ENCODE data around the gene CCDC43. TPM values are rescaled to one million over a fixed set of nuclear protein-coding genes. Genes with fewer than 3 reads are reported as not detected.
"Not testable (repeated sequence)": the region's sequence is repeated elsewhere in the genome, so short reads cannot be mapped to it uniquely, and the experiment has no call there.

The CCDC43 gene
- total and polyA plus RNA-seq, 9 donors = 25.6 to 36.3 (median 31.0) TPM

GRCh38 chr17:44652727-44653126 lies 36.8 kb downstream of the CCDC43 start:
- H3K9me3 ChIP-seq (replicated peaks; ENCODE audit: control insufficient read depth, low read depth, low read length) = no peaks in the 10 kb centered on the region
- no peaks in the 10 kb centered on the region for H3K36me3 ChIP-seq (ENCODE audit: control insufficient read depth, insufficient read depth, low read length)
- H3K27me3 ChIP-seq (ENCODE audit: control insufficient read depth, insufficient read depth, low read length) = peaks cover 49% of the 10 kb centered on the region
- no peak overlapping the region for H3K27ac ChIP-seq (ENCODE audit: low read length)
- H3K4me3 ChIP-seq (ENCODE audit: low read length) = no peak overlapping the region
- peaks cover 9% of the 10 kb centered on the region for H3K4me1 ChIP-seq (ENCODE audit: control insufficient read depth, insufficient read depth, low read length)
- DNase-seq = no peak
- 89% methylated on average over 3 of the region's 8 CpGs for WGBS (ENCODE audit: insufficient coverage)

- Histone ChIP-seq H3K27me3 (ENCODE audit: control insufficient read depth, insufficient read depth, low read length) (peaks cover 34% of the 10 kb centered on the region), H3K4me1 (ENCODE audit: control insufficient read depth, insufficient read depth, low read length) (peaks cover 4% of the 10 kb centered on the region), H3K4me3 (ENCODE audit: low read length) (no peak overlapping the region), H3K9me3 (replicated peaks; ENCODE audit: control insufficient read depth, low read depth, low read length) (no peaks in the 10 kb centered on the region), H3K36me3 (ENCODE audit: control insufficient read depth, insufficient read depth, low read length) (no peaks in the 10 kb centered on the region), H3K27ac (ENCODE audit: low read length) (no peak overlapping the region)
- DNase-seq = no peak
- WGBS (ENCODE audit: insufficient coverage) = no CpG with 5 or more reads among the region's 5 CpGs
Measured at GRCh38 chr17:44651228-44651627, 38.3 kb downstream of the CCDC43 start.

- Histone ChIP-seq H3K9me3 (replicated peaks; ENCODE audit: control insufficient read depth, low read depth, low read length) (no peaks in the 10 kb centered on the region), H3K27me3 (ENCODE audit: control insufficient read depth, insufficient read depth, low read length) (peaks cover 13% of the 10 kb centered on the region), H3K27ac (ENCODE audit: low read length) (no peak overlapping the region), H3K4me3 (ENCODE audit: low read length) (no peak overlapping the region), H3K4me1 (ENCODE audit: control insufficient read depth, insufficient read depth, low read length) (no peaks in the 10 kb centered on the region), H3K36me3 (ENCODE audit: control insufficient read depth, insufficient read depth, low read length) (no peaks in the 10 kb centered on the region)
- no CpG with 5 or more reads among the region's 2 CpGs for WGBS (ENCODE audit: insufficient coverage)
- no peak for DNase-seq
Measured at GRCh38 chr17:44648963-44649362, 40.6 kb downstream of the CCDC43 start.

- H3K27ac ChIP-seq (ENCODE audit: low read length) = no peak overlapping the region
- H3K9me3 ChIP-seq (replicated peaks; ENCODE audit: control insufficient read depth, low read depth, low read length) = no peaks in the 10 kb centered on the region
- no peak overlapping the region for H3K4me3 ChIP-seq (ENCODE audit: low read length)
- no peak for DNase-seq
- H3K27me3 ChIP-seq (ENCODE audit: control insufficient read depth, insufficient read depth, low read length) = peaks cover 9% of the 10 kb centered on the region
- no peaks in the 10 kb centered on the region for H3K36me3 ChIP-seq (ENCODE audit: control insufficient read depth, insufficient read depth, low read length)
- peaks cover 5% of the 10 kb centered on the region for H3K4me1 ChIP-seq (ENCODE audit: control insufficient read depth, insufficient read depth, low read length)
Measured at GRCh38 chr17:44647736-44648135, 41.8 kb downstream of the CCDC43 start.

GRCh38 chr17:44646280-44646679 lies 43.3 kb downstream of the CCDC43 start:
- Histone ChIP-seq H3K27ac (ENCODE audit: low read length) (no peak overlapping the region), H3K4me1 (ENCODE audit: control insufficient read depth, insufficient read depth, low read length) (peaks cover 11% of the 10 kb centered on the region), H3K27me3 (ENCODE audit: control insufficient read depth, insufficient read depth, low read length) (peaks cover 9% of the 10 kb centered on the region), H3K4me3 (ENCODE audit: low read length) (no peak overlapping the region), H3K9me3 (replicated peaks; ENCODE audit: control insufficient read depth, low read depth, low read length) (no peaks in the 10 kb centered on the region), H3K36me3 (ENCODE audit: control insufficient read depth, insufficient read depth, low read length) (no peaks in the 10 kb centered on the region)
- DNase-seq = no peak
- no CpG with 5 or more reads among the region's 4 CpGs for WGBS (ENCODE audit: insufficient coverage)

- no peak overlapping the region for H3K4me3 ChIP-seq (ENCODE audit: low read length)
- H3K27ac ChIP-seq (ENCODE audit: low read length) = no peak overlapping the region
- H3K4me1 ChIP-seq (ENCODE audit: control insufficient read depth, insufficient read depth, low read length) = peaks cover 11% of the 10 kb centered on the region
- H3K9me3 ChIP-seq (replicated peaks; ENCODE audit: control insufficient read depth, low read depth, low read length) = no peaks in the 10 kb centered on the region
- H3K36me3 ChIP-seq (ENCODE audit: control insufficient read depth, insufficient read depth, low read length) = no peaks in the 10 kb centered on the region
- WGBS (ENCODE audit: insufficient coverage) = 85% methylated on average over 12 of the region's 12 CpGs
- no peak for DNase-seq
- peaks cover 7% of the 10 kb centered on the region for H3K27me3 ChIP-seq (ENCODE audit: control insufficient read depth, insufficient read depth, low read length)
Measured at GRCh38 chr17:44645341-44645740, 44.2 kb downstream of the CCDC43 start.

- DNase-seq = peak; percentile 99
- H3K9me3 ChIP-seq (replicated peaks; ENCODE audit: control insufficient read depth, low read depth, low read length) = no peaks in the 10 kb centered on the region
Measured at GRCh38 chr17:44642834-44643233, 46.7 kb downstream of the CCDC43 start.

GRCh38 chr17:44637066-44637465 lies 52.5 kb downstream of the CCDC43 start:
- Histone ChIP-seq H3K4me3 (ENCODE audit: low read length) (no peak overlapping the region), H3K27me3 (ENCODE audit: control insufficient read depth, insufficient read depth, low read length) (no peaks in the 10 kb centered on the region), H3K9me3 (replicated peaks; ENCODE audit: control insufficient read depth, low read depth, low read length) (no peaks in the 10 kb centered on the region), H3K36me3 (ENCODE audit: control insufficient read depth, insufficient read depth, low read length) (no peaks in the 10 kb centered on the region), H3K27ac (ENCODE audit: low read length) (no peak overlapping the region), H3K4me1 (ENCODE audit: control insufficient read depth, insufficient read depth, low read length) (peaks cover under 1% of the 10 kb centered on the region)
- no peak for DNase-seq
- no CpG with 5 or more reads among the region's 1 CpG for WGBS (ENCODE audit: insufficient coverage)

More at GRCh38 chr17:44642834-44643233, 46.7 kb downstream of the CCDC43 start:
- Histone ChIP-seq H3K4me3 (ENCODE audit: low read length) (no peak overlapping the region), H3K27me3 (ENCODE audit: control insufficient read depth, insufficient read depth, low read length) (no peaks in the 10 kb centered on the region), H3K4me1 (ENCODE audit: control insufficient read depth, insufficient read depth, low read length) (peaks cover 11% of the 10 kb centered on the region), H3K27ac (ENCODE audit: low read length) (peak overlapping the region; percentile 83), H3K36me3 (ENCODE audit: control insufficient read depth, insufficient read depth, low read length) (no peaks in the 10 kb centered on the region)
- WGBS (ENCODE audit: insufficient coverage) = 23% methylated on average over 5 of the region's 7 CpGs

- no peak overlapping the region for H3K27ac ChIP-seq (ENCODE audit: low read length)
- H3K4me3 ChIP-seq (ENCODE audit: low read length) = no peak overlapping the region
- no peaks in the 10 kb centered on the region for H3K4me1 ChIP-seq (ENCODE audit: control insufficient read depth, insufficient read depth, low read length)
- peak; percentile 64 for DNase-seq
- H3K27me3 ChIP-seq (ENCODE audit: control insufficient read depth, insufficient read depth, low read length) = no peaks in the 10 kb centered on the region
- no peaks in the 10 kb centered on the region for H3K9me3 ChIP-seq (replicated peaks; ENCODE audit: control insufficient read depth, low read depth, low read length)
- no peaks in the 10 kb centered on the region for H3K36me3 ChIP-seq (ENCODE audit: control insufficient read depth, insufficient read depth, low read length)
- WGBS (ENCODE audit: insufficient coverage) = no CpG with 5 or more reads among the region's 1 CpG
Measured at GRCh38 chr17:44636562-44636961, 53.0 kb downstream of the CCDC43 start.

- H3K27ac ChIP-seq (ENCODE audit: low read length); H3K27me3 ChIP-seq (ENCODE audit: control insufficient read depth, insufficient read depth, low read length); H3K9me3 ChIP-seq (replicated peaks; ENCODE audit: control insufficient read depth, low read depth, low read length); H3K4me3 ChIP-seq (ENCODE audit: low read length); H3K36me3 ChIP-seq (ENCODE audit: control insufficient read depth, insufficient read depth, low read length); DNase-seq; H3K4me1 ChIP-seq (ENCODE audit: control insufficient read depth, insufficient read depth, low read length): not testable (repeated sequence)
- WGBS (ENCODE audit: insufficient coverage) = no CpG with 5 or more reads among the region's 4 CpGs
Measured at GRCh38 chr17:44634401-44634800, 55.2 kb downstream of the CCDC43 start.

GRCh38 chr17:44633998-44634397 lies 55.6 kb downstream of the CCDC43 start:
- no peaks in the 10 kb centered on the region for H3K9me3 ChIP-seq (replicated peaks; ENCODE audit: control insufficient read depth, low read depth, low read length)
- no peak overlapping the region for H3K27ac ChIP-seq (ENCODE audit: low read length)
- peaks cover 2% of the 10 kb centered on the region for H3K4me1 ChIP-seq (ENCODE audit: control insufficient read depth, insufficient read depth, low read length)
- DNase-seq = no peak
- no peaks in the 10 kb centered on the region for H3K27me3 ChIP-seq (ENCODE audit: control insufficient read depth, insufficient read depth, low read length)
- WGBS (ENCODE audit: insufficient coverage) = 91% methylated on average over 3 of the region's 8 CpGs
- H3K4me3 ChIP-seq (ENCODE audit: low read length) = no peak overlapping the region
- no peaks in the 10 kb centered on the region for H3K36me3 ChIP-seq (ENCODE audit: control insufficient read depth, insufficient read depth, low read length)

Data from muscle of leg (tissue), 11 donors.